Activated CD4-positive, alpha-beta T cell treated with anti-CD3 and anti-CD28 coated beads, Interleukin-2, amount 50 U/mL, for 4 hours (primary cell): ENCODE data around the gene AP4E1.
"Not testable (repeated sequence)": the region's sequence is repeated elsewhere in the genome, so short reads cannot be mapped to it uniquely, and the experiment has no call there.

Experiments used
- DNase-seq, 2 experiments: peaks; one replicate each; pipeline ENCODE4 v3.0.0-alpha.2; 2020

Gene AP4E1

DNA sequence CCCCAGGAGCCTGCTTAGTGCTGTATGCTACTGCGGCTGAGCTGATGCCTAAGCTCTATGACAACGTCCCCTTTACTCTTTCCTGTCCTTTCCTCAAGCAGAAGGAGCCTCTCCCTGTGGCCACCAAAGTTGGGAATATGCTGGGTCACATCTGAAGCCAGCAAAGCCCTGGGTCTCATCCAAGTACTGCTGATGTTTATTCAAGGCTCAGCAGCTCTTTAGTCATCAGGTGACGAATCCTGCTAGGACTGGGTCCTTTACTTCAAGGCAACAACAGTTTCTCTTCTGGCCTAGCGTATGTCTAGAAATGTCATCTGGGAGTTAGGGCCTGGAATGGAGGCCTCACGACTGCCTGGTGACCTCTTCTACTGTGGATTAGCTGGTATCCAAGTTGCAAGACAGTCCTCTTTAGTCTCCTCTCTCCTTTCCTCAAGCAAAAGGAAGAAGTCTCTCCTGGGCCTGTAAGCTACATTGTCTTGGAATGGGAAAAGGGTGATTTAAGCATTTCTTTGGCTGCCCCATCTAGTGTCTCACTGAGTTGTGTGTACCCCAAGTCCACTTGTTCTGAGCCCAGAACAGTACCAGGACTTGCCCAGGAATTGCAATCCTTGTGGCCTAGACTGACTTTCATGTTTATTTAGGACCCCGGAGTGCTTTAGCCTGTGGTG lies 122.3 kb downstream of the AP4E1 start:
- DNase-seq, result no peak

DNA sequence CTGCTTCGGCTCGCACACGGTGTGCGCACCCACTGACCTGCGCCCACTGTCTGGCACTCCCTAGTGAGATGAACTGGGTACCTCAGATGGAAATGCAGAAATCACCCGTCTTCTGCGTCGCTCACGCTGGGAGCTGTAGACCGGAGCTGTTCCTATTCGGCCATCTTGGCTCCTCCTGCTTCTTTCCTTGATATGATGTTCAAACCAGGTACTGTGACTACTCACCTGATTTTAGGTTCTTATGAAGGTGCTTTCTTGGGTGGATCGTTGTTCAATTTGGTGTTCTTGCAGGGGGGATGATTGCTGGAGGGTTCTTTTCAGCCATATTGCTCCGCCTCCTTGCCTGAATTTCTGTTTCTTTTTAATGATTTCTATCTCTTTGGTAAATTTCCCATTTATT lies 129.0 kb downstream of the AP4E1 start:
- not testable (repeated sequence) for DNase-seq

DNA sequence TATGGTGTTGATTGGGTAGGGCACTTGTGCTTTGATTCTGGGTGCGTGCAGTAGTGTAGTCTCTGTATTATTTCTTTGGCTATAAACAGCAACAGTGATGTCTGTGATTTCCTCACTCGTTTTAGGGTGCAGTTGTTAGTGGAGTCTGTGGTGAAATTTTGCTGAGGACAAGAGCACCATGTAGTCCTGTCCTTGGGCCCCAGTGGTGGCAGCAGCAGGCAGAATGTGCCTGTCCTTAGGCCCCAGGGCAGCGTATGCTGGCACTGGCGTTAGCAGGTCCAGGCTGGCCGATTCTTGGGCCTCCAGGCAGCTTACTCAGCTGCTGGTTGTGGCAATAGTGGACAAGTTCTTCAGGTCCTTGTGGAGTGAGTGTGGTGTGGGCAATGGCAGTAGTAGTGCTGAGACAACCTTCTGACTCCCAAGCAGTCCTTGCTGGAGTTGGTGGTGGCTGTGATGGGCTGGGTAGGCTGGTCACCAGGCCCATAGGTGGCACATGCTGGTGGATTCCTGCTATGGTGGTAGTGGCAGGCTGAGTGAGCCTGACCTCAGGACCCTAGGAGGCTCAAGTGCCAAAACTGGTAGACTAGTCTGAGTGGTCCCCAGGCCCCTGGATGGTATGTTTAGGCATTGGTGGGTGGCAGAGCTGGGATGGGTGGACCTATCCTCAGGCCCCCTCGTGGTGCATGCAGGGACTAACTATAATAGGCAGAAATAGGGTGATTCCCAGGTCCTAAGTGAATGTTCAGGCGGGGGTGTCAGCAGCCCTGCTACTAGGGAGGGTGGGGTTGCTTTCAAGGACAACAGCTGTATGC lies 129.9 kb downstream of the AP4E1 start:
- DNase-seq, result no peak

DNA sequence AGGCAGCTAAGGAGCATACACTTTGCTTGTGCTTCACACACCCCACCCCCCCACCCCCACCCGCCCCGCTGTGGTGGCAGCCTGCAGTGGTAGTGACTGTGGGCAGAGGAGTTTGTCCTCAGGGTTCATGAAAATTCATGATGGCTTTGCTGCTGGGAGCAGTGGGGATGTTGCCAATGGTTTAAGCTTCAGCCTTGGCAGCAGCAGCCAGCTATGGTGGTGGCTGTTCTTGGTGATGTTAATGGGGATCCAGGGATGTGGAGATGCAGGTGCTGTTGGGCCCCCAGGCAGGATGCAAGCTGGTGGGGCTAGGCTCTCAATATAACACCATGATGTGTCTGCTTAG lies 130.5 kb downstream of the AP4E1 start:
- no peak for DNase-seq

DNA sequence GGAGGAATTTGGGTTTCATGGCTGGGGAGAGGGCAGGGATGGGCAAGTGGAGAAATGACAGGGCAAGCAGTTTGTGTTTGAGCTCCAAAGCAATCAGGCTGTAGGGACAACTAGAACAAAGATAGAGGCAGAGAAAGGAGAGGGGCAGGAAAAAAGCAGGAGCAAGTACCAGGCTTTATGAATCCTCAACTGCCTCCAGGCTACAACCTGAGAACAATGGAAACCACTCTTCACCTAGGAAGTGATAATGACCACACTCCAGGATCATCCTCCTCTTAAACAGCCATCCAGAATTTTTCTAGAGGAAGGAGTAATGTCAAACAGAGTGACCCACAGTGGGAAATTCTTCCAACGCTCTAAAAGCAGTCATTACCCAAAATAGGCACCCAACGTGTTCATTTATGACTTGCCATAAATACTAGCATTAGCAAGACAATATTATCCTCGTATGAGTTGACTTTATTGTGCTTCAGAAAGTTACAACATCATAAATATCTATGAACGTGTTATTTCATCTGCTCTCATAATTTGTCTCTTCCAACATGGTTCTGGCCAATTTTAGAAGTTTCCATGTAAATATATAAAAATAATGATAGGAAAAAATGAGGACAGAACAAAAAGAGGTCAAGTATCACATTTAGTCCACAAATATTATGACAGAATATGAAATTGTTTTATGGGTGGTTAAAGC lies 135.7 kb downstream of the AP4E1 start:
- no peak for DNase-seq

DNA sequence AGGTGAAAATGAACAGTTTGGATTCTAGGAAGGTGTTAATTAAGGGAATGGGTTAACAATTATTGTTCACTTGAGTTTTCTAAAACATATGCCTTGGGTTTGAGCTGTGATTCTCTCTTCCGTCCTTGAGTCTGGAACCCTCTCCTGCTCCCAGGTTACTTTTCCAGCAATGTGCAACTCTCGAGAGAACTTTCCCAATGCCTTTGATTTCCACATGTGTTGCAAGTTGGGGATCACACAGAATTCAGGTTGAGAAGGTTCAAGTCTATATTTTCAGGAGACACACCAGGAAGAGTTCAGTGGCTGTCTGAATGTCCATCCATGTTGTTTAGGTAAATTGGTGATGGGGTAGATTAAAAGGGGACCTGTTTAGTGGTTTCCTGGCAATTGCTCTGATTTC lies 137.5 kb downstream of the AP4E1 start:
- DNase-seq, result no peak

DNA sequence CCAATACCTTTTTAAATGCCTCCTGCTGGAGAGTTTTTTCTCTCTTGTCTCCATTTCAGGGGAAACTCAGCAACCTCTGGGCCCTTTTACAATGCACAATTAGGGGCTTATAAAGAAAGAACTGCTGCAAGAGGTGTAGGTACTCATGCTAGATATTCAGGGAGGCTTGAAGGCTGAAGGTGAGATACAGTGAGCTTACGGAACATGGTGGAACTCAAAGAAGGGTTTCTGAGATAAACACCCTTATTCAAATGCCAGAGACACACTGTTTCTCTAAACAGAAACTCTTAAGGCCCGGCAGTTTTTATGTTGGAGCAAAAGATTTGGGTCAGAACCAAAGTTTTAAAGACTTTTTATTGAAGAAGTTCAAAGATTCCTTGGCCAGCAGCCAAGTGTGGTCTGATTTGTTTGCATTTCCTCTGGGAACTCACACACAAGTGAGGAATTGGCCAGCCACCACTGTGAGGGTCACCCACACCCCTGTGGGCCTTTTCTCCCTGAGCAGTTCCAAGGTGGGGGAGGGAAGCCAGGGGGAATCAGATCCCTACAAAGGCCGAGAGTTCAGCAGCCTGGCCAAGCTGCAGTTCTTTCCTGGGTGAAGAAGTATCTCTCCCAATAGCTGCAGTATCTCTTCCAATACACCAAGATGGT lies 138.4 kb downstream of the AP4E1 start:
- DNase-seq, result no peak

DNA sequence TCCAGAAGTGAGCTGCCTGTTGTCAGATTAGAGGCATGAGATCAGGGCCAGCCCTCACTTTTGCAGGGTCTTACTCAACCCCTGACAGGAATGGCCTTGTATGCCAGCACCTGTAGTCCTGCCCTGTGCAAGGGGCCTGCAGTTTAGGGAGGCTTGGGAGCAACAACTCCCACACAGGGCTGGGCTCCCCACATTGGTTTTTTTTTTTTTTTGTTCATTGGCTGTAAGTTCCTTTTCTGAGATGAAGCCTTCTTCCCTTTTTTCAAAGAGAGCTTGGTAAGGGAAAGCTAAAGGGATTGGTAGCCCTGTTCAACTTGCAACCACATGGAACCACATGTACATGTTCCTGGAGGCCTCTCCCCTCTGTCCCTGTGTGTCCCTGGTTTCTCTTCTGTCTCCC lies 139.8 kb downstream of the AP4E1 start:
- DNase-seq, result no peak

DNA sequence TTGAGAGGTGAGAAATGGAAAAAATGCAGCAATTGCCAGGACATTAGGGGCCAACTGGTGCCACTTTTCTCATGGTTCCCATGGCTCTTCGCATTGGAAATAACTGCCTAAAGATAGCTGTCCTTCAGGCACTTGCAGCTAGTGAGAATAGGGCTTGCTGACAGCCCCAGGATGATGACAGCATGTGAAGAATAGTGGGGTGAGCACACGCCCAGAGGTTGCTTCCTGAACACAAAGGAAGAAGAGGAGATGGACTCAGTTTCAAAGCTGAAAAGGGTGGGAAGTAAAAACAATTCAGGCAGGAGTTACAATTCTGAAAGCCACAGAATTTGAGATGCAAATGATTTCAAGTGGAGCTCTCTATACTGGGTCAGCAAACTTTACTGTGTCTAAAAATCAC lies 140.6 kb downstream of the AP4E1 start:
- DNase-seq, result no peak

DNA sequence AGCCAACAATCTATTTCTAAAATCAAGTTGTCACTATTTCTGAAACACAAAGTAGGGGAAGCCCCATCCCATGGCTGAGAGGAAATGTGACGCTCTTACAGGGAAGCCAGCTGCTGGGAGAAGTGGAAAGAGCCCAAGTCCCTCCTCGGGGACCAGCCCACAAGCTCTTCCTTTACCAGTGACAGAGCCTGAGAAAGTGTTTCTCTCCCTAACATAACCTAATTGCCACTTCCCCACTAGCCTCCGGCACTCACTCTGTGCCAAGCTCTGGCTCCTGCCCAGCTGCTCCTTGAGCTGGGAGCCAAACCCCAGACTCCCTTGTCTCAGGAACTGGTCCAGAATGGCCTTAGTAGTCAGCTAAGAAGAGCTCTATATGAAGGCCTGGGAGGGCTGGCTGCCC lies 143.3 kb downstream of the AP4E1 start:
- no peak for DNase-seq

DNA sequence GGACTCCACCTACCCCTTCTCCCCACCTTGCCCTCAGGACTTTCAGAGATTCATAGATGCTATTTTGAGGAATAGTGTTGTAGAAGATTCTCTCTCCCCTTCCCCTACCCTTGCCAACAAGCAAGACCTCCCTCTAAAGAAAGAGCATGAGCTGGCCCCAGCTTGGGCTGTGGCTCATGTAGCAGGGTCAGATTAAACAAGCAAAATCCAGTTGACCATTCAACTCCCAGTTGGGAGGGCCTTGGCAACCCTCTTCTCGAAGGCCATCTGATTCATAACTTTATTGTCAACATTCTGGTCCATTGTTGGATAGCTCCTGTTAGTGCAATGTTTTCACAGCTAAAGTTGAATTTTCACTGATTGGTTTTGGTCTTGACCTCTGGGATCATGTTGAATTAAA lies 145.1 kb downstream of the AP4E1 start:
- no peak for DNase-seq

DNA sequence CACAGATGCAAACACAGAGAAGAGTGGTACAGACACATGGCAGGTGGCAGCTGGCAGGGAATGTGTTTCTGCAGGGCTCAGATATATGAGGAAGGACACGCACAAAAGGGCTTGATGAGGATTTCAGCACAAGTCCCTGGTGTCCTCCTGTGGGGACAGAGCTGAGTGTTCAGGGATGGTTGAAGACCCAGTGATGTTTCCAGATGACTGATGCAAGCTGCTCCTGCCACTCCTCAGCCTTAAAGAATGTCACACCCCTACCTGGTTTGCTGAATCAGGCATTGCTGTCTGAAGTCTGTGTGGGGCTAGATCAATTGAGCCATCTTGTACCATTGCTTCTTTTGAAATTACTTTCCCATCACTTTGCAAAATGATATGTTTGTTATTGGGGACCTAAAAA lies 146.1 kb downstream of the AP4E1 start:
- no peak for DNase-seq
